Activated T-cell treated with anti-CD3 and anti-CD28 coated beads, Interleukin-2, amount 50 U/mL, for 4 hours (primary cell): ENCODE measurements around the gene AMZ1. TPM values are rescaled to one million over a fixed set of nuclear protein-coding genes. Genes with fewer than 3 reads are reported as not detected.

Source experiments
- ATAC-seq, 2 donors: fragments of 200-7000 bp; cut with Tn5 transposase; one replicate each; pipeline ENCODE4 v1.10.0; 2021
- DNase-seq: peaks from one replicate; pipeline ENCODE4 v3.0.0-alpha.2; 2020
- H3K27me3 Mint-ChIP-seq: one replicate; pipeline ENCODE4 v1.8.0; 2021; ENCODE audit warnings: low read depth, mixed read lengths
- H3K36me3 Mint-ChIP-seq: one replicate; pipeline ENCODE4 v1.8.0; 2022; ENCODE audit warnings: mixed read lengths; ENCODE audit not compliant: insufficient read depth
- H3K4me1 Mint-ChIP-seq: one replicate; pipeline ENCODE4 v1.8.0; 2021; ENCODE audit warnings: low read depth, mixed read lengths
- H3K4me3 Mint-ChIP-seq: one replicate; pipeline ENCODE4 v1.8.0; 2021; ENCODE audit warnings: mild to moderate bottlenecking, moderate library complexity, mixed read lengths
- H3K9me3 Mint-ChIP-seq: one replicate; pipeline ENCODE4 v1.8.0; 2021; ENCODE audit warnings: mixed read lengths
- total RNA-seq, 3 donors: library from RNA; stranded (reverse); gene quantifications; one replicate each; pipeline ENCODE4 v1.2.1, GENCODE V29; 2021

AMZ1 gene
- total RNA-seq, 3 donors from 2014 or later: 0.03 TPM; not detected in 2

DNA sequence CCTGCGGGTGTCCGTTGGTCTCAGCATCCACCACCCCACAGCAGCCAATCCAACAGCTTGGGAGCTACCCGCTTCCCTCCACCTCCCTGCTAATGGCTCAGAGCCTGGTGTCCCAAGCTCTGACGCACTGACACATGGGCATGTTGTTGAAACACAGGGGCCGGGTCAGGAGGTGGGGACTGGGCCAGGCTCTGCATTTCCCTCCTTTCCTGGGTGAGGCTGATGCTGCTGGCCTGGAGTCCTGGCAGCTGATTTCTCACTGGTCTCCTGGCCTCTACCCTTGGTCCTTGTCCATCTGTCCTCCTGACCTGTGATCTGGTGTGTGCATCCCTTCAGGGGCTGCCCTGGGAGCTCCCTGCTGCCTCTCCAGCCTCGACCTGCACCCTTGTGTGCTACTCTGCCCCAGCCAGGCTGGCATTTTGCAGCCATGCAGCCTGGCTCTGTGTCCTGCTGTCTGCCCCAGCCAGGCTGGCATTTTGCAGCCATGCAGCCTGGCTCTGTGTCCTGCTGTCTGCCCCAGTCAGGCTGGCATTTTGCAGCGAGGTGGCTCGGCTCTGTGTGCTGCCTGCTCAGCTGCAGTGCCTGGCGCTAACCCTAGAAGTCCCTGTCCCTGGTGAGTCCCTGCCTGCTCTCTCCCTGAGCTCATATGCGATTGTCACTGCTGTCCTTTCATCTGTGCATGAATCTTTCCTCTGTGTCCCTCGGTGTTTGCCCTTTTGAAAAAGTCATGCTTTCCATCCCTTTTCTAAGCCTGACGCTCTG is 14.0 kb downstream of the AMZ1 start:
- ATAC-seq (no peak), DNase-seq (no peak)
- no peaks in the 10 kb centered on the region for H3K27me3 Mint-ChIP-seq
- no peaks in the 10 kb centered on the region for H3K9me3 Mint-ChIP-seq
- peaks cover 22% of the 10 kb centered on the region for H3K4me1 Mint-ChIP-seq
- no peak overlapping the region for H3K4me3 Mint-ChIP-seq
- H3K36me3 Mint-ChIP-seq: no peaks in the 10 kb centered on the region

DNA sequence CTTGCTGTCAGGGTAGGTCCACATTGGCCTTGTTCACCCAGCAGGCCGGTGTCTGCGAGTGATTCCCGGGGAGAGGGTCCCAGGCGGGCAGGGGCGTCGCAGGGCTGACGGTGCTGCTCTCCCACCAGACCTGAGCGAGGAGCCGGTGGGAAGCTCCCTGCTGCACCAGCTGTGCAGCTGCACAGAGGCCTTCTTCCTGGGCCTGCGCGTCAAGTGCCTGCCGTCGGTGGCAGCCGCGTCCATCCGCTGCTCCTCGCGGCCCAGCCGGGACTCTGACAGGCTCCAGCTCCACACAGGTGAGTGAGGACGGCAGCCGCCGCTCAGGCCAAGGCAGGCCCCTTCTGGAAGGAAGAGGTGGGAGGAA is 14.6 kb downstream of the AMZ1 start:
- H3K27me3 Mint-ChIP-seq: no peaks in the 10 kb centered on the region
- H3K9me3 Mint-ChIP-seq: no peaks in the 10 kb centered on the region
- DNase-seq: no peak
- no peaks in the 10 kb centered on the region for H3K36me3 Mint-ChIP-seq
- no peak for ATAC-seq
- no peak overlapping the region for H3K4me3 Mint-ChIP-seq
- peaks cover 22% of the 10 kb centered on the region for H3K4me1 Mint-ChIP-seq

GRCh38 chr7:2705371-2706096 is 17.5 kb downstream of the AMZ1 start:
- H3K9me3 Mint-ChIP-seq: no peaks in the 10 kb centered on the region
- H3K4me1 Mint-ChIP-seq: peaks cover 12% of the 10 kb centered on the region
- DNase-seq: no peak
- H3K27me3 Mint-ChIP-seq: no peaks in the 10 kb centered on the region
- H3K36me3 Mint-ChIP-seq: no peaks in the 10 kb centered on the region
- ATAC-seq: no peak
- H3K4me3 Mint-ChIP-seq: no peak overlapping the region

- peaks cover 20% of the 10 kb centered on the region for H3K4me1 Mint-ChIP-seq
- no peak for DNase-seq
- H3K9me3 Mint-ChIP-seq: no peaks in the 10 kb centered on the region
- no peak overlapping the region for H3K4me3 Mint-ChIP-seq
- no peak for ATAC-seq
- no peaks in the 10 kb centered on the region for H3K36me3 Mint-ChIP-seq
- H3K27me3 Mint-ChIP-seq: no peaks in the 10 kb centered on the region
These were observed 18.7 kb downstream of the AMZ1 start for GRCh38 chr7:2706685-2707126.

DNA sequence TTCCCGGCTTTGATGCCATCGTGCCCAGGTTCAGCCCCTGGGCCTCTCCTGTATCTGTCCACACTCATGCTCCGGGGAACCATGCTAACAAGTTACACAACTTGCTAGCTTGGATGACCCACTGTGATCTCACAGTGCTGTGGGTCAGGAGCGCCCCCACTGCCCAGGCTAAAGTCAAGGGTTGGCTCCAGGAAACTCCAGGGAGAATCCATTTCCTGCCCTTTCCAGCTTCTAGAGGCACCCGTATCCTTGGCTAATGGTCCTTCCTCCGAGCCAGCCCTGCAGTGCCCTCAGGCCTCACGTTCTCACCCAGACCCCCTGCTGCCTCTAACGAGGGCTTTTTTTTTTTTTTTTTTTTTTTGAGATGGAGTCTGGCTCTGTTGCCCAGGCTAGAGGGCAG is 19.5 kb downstream of the AMZ1 start:
- no peaks in the 10 kb centered on the region for H3K9me3 Mint-ChIP-seq
- ATAC-seq (no peak), DNase-seq (no peak)
- H3K36me3 Mint-ChIP-seq: no peaks in the 10 kb centered on the region
- H3K4me1 Mint-ChIP-seq: peaks cover 20% of the 10 kb centered on the region
- H3K27me3 Mint-ChIP-seq: no peaks in the 10 kb centered on the region
- no peak overlapping the region for H3K4me3 Mint-ChIP-seq

GRCh38 chr7:2708041-2708440 is 20.0 kb downstream of the AMZ1 start:
- H3K36me3 Mint-ChIP-seq: no peaks in the 10 kb centered on the region
- no peak for ATAC-seq
- H3K4me1 Mint-ChIP-seq: peaks cover 20% of the 10 kb centered on the region
- DNase-seq: no peak
- H3K27me3 Mint-ChIP-seq: no peaks in the 10 kb centered on the region
- no peaks in the 10 kb centered on the region for H3K9me3 Mint-ChIP-seq
- H3K4me3 Mint-ChIP-seq: no peak overlapping the region

- Mint-ChIP-seq H3K36me3 (no peaks in the 10 kb centered on the region), H3K27me3 (no peaks in the 10 kb centered on the region), H3K4me3 (no peak overlapping the region), H3K4me1 (peaks cover 20% of the 10 kb centered on the region), H3K9me3 (no peaks in the 10 kb centered on the region)
- ATAC-seq (no peak), DNase-seq (no peak)
These were observed 20.7 kb downstream of the AMZ1 start for GRCh38 chr7:2708547-2709310.

DNA sequence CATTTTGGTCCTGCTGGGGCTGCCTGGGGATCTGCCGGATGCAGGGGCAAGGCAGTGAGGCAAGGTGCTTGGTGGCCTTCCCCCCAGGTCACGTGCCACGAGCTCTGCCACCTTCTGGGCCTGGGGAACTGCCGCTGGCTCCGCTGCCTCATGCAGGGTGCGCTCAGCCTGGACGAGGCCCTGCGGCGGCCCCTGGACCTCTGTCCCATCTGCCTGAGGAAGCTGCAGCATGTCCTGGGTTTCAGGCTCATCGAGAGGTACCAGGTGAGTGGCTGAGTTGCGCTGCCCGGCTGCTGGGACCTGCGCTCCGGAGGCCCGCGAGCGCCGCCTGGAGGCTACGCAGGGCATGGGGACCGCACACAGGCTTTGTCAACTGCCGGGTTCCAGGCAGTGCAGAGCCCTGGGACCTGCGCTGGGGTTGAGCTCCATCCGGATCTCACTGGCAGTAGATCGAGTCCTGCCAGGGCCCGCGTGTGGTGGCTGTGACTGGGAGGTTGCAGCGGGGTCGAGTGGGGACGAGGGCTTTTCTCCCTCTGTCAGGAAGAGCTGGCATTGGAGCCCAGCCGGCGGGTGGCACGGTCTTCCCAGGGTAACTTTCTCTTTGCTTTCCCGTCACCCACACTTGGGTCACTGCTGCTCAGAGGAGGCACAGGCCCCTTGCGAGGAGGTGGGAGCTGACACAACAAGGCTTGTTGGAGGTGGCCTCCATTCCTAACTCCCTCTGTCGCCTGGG is 21.7 kb downstream of the AMZ1 start:
- Mint-ChIP-seq H3K27me3 (no peaks in the 10 kb centered on the region), H3K36me3 (no peaks in the 10 kb centered on the region), H3K4me3 (peak overlapping the region; percentile 70), H3K4me1 (peaks cover 29% of the 10 kb centered on the region), H3K9me3 (no peaks in the 10 kb centered on the region)
- ATAC-seq (peak; percentile 90 to 93), DNase-seq (peak; percentile 75)

DNA sequence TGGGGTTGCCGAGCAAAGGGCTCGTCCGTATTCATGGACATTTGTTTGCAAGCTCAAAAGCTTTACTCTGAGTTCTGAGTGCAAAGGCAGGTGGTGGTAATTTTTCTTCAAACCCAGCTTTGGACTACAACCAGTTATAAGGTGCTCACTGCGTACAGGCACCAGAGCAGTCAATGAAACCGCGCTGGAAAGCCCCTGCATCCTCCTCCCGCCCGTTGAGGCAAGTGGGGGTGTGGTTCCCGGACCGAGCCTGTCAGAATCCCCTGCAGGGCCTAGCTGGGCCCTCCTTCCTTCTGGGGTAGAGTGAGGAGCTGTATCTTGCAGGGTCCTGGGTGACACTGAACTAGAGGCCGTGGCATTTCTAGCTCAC is 22.3 kb downstream of the AMZ1 start:
- H3K4me3 Mint-ChIP-seq: peak overlapping the region; percentile 70
- H3K27me3 Mint-ChIP-seq: no peaks in the 10 kb centered on the region
- no peaks in the 10 kb centered on the region for H3K9me3 Mint-ChIP-seq
- DNase-seq (peak; percentile 41), ATAC-seq (peak; percentile 62 to 66)
- no peaks in the 10 kb centered on the region for H3K36me3 Mint-ChIP-seq
- peaks cover 35% of the 10 kb centered on the region for H3K4me1 Mint-ChIP-seq

- Mint-ChIP-seq H3K36me3 (no peaks in the 10 kb centered on the region), H3K4me1 (peaks cover 43% of the 10 kb centered on the region), H3K4me3 (peak overlapping the region; percentile 62), H3K27me3 (no peaks in the 10 kb centered on the region), H3K9me3 (no peaks in the 10 kb centered on the region)
- DNase-seq (no peak), ATAC-seq (no peak)
These were observed 23.0 kb downstream of the AMZ1 start for GRCh38 chr7:2710901-2711551.

- ATAC-seq: no peak
- Mint-ChIP-seq H3K4me3 (no peak overlapping the region), H3K9me3 (no peaks in the 10 kb centered on the region), H3K36me3 (no peaks in the 10 kb centered on the region), H3K4me1 (peaks cover 52% of the 10 kb centered on the region), H3K27me3 (no peaks in the 10 kb centered on the region)
- no peak for DNase-seq
These were observed 24.1 kb downstream of the AMZ1 start for GRCh38 chr7:2711895-2712675.

DNA sequence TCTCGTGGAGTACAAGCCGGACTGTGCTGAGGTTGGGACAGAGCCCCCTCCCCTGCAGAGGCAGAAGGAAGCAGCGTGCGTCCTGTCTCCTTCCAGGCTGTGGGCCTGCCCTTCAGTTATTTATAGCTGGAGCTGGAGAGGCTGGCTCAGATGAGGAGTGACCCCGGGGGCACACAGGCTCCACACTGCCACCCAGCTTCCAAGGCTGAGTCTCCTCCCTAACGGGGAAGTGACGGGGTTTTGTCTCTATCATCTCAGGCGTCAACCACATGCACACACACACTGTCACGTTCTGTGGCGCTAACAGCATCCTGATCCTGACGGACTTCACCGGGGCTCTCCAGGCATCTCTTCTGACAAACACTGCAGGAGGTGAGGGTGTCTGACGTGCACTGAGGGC is 25.4 kb downstream of the AMZ1 start:
- Mint-ChIP-seq H3K36me3 (no peaks in the 10 kb centered on the region), H3K27me3 (no peaks in the 10 kb centered on the region), H3K4me1 (peaks cover 65% of the 10 kb centered on the region), H3K9me3 (no peaks in the 10 kb centered on the region), H3K4me3 (peak overlapping the region; percentile 19)
- no peak for DNase-seq
- no peak for ATAC-seq

GRCh38 chr7:2713978-2714377 is 26.0 kb downstream of the AMZ1 start:
- Mint-ChIP-seq H3K9me3 (no peaks in the 10 kb centered on the region), H3K4me1 (peaks cover 71% of the 10 kb centered on the region), H3K4me3 (no peak overlapping the region), H3K27me3 (no peaks in the 10 kb centered on the region), H3K36me3 (no peaks in the 10 kb centered on the region)
- ATAC-seq: no peak
- no peak for DNase-seq
